ENCODE results near the gene MTARC2.

DNA sequence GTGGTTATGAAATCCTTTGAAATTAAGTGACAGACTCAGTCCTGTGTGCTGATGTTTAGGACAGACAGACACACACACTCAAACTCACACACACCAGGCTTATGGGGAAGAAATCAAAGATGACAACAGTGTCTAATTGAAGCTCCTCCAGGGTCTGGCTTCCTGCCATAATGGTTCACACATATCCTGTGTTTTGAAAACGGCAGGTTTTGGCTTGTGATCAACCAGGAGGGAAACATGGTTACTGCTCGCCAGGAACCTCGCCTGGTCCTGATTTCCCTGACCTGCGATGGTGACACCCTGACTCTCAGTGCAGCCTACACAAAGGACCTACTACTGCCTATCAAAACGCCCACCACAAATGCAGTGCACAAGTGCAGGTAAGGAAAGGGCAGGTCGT, 43.2 kb downstream of the MTARC2 start:
- no peak for TF ChIP-seq POLR2A (IDR thresholded peaks at IDR 0.05)
- TF ChIP-seq, protein P1, sequence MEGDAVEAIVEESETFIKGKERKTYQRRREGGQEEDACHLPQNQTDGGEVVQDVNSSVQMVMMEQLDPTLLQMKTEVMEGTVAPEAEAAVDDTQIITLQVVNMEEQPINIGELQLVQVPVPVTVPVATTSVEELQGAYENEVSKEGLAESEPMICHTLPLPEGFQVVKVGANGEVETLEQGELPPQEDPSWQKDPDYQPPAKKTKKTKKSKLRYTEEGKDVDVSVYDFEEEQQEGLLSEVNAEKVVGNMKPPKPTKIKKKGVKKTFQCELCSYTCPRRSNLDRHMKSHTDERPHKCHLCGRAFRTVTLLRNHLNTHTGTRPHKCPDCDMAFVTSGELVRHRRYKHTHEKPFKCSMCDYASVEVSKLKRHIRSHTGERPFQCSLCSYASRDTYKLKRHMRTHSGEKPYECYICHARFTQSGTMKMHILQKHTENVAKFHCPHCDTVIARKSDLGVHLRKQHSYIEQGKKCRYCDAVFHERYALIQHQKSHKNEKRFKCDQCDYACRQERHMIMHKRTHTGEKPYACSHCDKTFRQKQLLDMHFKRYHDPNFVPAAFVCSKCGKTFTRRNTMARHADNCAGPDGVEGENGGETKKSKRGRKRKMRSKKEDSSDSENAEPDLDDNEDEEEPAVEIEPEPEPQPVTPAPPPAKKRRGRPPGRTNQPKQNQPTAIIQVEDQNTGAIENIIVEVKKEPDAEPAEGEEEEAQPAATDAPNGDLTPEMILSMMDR (IDR thresholded peaks at IDR 0.05), result no peak
